ENCODE measurements around the gene AIG1.

GRCh38 chr6:143251288-143251687, 190.6 kb downstream of the AIG1 start:
- TF ChIP-seq CTCF (IDR thresholded peaks at IDR 0.05; ENCODE audit: poor library complexity, severe bottlenecking) (no peak), EP300 (conservative IDR thresholded peaks at IDR 0.05; ENCODE audit: poor library complexity, severe bottlenecking) (no peak), POLR2AphosphoS5 (IDR thresholded peaks at IDR 0.05) (no peak), REST (IDR thresholded peaks at IDR 0.05; ENCODE audit: borderline replicate concordance) (no peak), EZH2 (IDR thresholded peaks at IDR 0.05; ENCODE audit: borderline replicate concordance, insufficient read depth, low read length, poor library complexity, severe bottlenecking) (no peak), SMC3 (conservative IDR thresholded peaks at IDR 0.05; ENCODE audit: poor library complexity) (no peak), TAF1 (IDR thresholded peaks at IDR 0.05; ENCODE audit: low read depth) (no peak)
